ENCODE results near the gene C11orf68.
A peak's percentile ranks its signal among the peaks of the same experiment; 100 is the strongest.

C11orf68 gene

GRCh38 chr11:65937766-65938165, 18.9 kb upstream of the C11orf68 start:
- Histone ChIP-seq H3K27ac (ENCODE audit: extremely low read depth, low read depth, low read length) (no peak overlapping the region), H3K4me3 (ENCODE audit: low read depth, low read length) (no peak overlapping the region), H3K4me1 (ENCODE audit: control insufficient read depth, insufficient read depth, low read length) (no peaks in the 10 kb centered on the region), H3K36me3 (ENCODE audit: control insufficient read depth in 2 of 2, insufficient read depth in 1 of 2, low read length in 2 of 2) (no peaks in the 10 kb centered on the region), H3K9me3 (ENCODE audit: control insufficient read depth, insufficient read depth, low read depth, low read length) (no peaks in the 10 kb centered on the region)
- TF ChIP-seq ZNF239 (tag by site-specific recombination; IDR thresholded peaks at IDR 0.05) (no peak), REPIN1 (tag by site-specific recombination; IDR thresholded peaks at IDR 0.05; ENCODE audit: low read depth) (no peak), GLIS2 (tag by site-specific recombination; IDR thresholded peaks at IDR 0.05) (no peak), ZNF837 (tag by site-specific recombination; IDR thresholded peaks at IDR 0.05) (no peak), ZNF707 (tag by site-specific recombination; IDR thresholded peaks at IDR 0.05) (no peak), ZNF302 (tag by site-specific recombination; IDR thresholded peaks at IDR 0.05; ENCODE audit: low read depth) (no peak), MZF1 (tag by site-specific recombination; IDR thresholded peaks at IDR 0.05; ENCODE audit: borderline replicate concordance) (no peak), ZNF843 (tag by site-specific recombination; IDR thresholded peaks at IDR 0.05) (no peak), ZNF335 (tag by site-specific recombination; conservative IDR thresholded peaks at IDR 0.05) (no peak), YY1 (tag by site-specific recombination; IDR thresholded peaks at IDR 0.05) (no peak), ZNF549 (tag by site-specific recombination; IDR thresholded peaks at IDR 0.05) (no peak), GLIS1 (tag by site-specific recombination; IDR thresholded peaks at IDR 0.05) (no peak), ZEB2 (tag by site-specific recombination; IDR thresholded peaks at IDR 0.05) (no peak), ZNF501 (tag by site-specific recombination; IDR thresholded peaks at IDR 0.05) (no peak), ZNF138 (tag by site-specific recombination; IDR thresholded peaks at IDR 0.05; ENCODE audit: borderline replicate concordance) (no peak), ZNF426 (tag by site-specific recombination; IDR thresholded peaks at IDR 0.05) (no peak)
- CTCF ChIA-PET: interaction anchor here (0.9 to 1.1 kb wide), 2 partner anchors 50 to 53 kb away, joined by 4 to 7 read pairs; no protein-coding TSS in a partner anchor
- POLR2A ChIA-PET: interaction anchor here (1.5 kb wide), 1 partner anchor 49 kb away, joined by 4 read pairs; the partner anchor contains the start of gene FIBP

DNA sequence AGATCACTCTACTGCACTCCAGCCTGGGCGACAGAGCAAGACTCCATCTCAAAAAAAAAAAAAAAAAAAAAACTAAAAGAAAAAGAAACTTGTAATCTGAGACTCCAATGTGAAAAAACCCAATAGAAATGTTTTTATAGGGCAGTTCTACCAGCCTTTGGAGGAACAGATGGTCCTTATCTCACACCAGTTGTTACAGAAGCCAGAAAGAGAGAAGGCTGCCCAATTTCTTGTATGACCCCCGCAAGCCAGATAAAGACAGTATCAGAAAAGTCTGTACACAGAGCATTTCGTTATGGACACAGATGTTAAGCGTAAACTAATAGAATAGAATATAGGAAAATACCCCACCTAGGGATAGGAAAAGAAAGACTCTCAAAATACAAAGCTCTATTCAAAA, 15.2 kb upstream of the C11orf68 start:
- no peak overlapping the region for H3K27ac ChIP-seq (ENCODE audit: extremely low read depth, low read depth, low read length)
- H3K36me3 ChIP-seq (ENCODE audit: control insufficient read depth in 2 of 2, insufficient read depth in 1 of 2, low read length in 2 of 2): no peaks in the 10 kb centered on the region
- TF ChIP-seq ZNF571 (tag by site-specific recombination; IDR thresholded peaks at IDR 0.05): no peak
- CTCF ChIA-PET: interaction anchor here (0.6 to 2.8 kb wide), 2 partner anchors 39 to 49 kb away, joined by 4 to 15 read pairs; no protein-coding TSS in a partner anchor
- H3K4me3 ChIP-seq (ENCODE audit: low read depth, low read length): no peak overlapping the region
- no peaks in the 10 kb centered on the region for H3K9me3 ChIP-seq (ENCODE audit: control insufficient read depth, insufficient read depth, low read depth, low read length)
- H3K4me1 ChIP-seq (ENCODE audit: control insufficient read depth, insufficient read depth, low read length): no peaks in the 10 kb centered on the region
- POLR2A ChIA-PET: no interaction called here

- no peak for TF ChIP-seq ZNF558 (tag by site-specific recombination; IDR thresholded peaks at IDR 0.05)
- no peak for TF ChIP-seq ZNF292 (tag by site-specific recombination; IDR thresholded peaks at IDR 0.05; ENCODE audit: borderline replicate concordance, low read depth)
- TF ChIP-seq ZBTB17 (tag by site-specific recombination; IDR thresholded peaks at IDR 0.05): 0 out of 2 replicates have a peak, but pooled peaks have one; percentile 14
- 0 out of 2 replicates have a peak, but pooled peaks have one; percentile 17 for TF ChIP-seq ZNF629 (tag by site-specific recombination; IDR thresholded peaks at IDR 0.05)
- TF ChIP-seq ZBTB6 (tag by site-specific recombination; IDR thresholded peaks at IDR 0.05): 0 out of 2 replicates have a peak, but pooled peaks have one; percentile 12
- no peak for TF ChIP-seq BCL11A (tag by site-specific recombination; IDR thresholded peaks at IDR 0.05; ENCODE audit: low read depth)
- peak; percentile 57; the same call in 1 of the 2 replicates for TF ChIP-seq GLIS1 (tag by site-specific recombination; IDR thresholded peaks at IDR 0.05)
- ChIA-PET POLR2A (no interaction called here), CTCF (interaction anchor here (1.1 to 1.5 kb wide), 4 partner anchors 43 to 73 kb away, joined by 3 to 5 read pairs (median 4); partner anchors contain the start of gene FIBP)
- Histone ChIP-seq H3K4me1 (ENCODE audit: control insufficient read depth, insufficient read depth, low read length) (no peaks in the 10 kb centered on the region), H3K9me3 (ENCODE audit: control insufficient read depth, insufficient read depth, low read depth, low read length) (no peaks in the 10 kb centered on the region), H3K4me3 (ENCODE audit: low read depth, low read length) (no peak overlapping the region), H3K27ac (ENCODE audit: extremely low read depth, low read depth, low read length) (no peak overlapping the region), H3K36me3 (ENCODE audit: control insufficient read depth in 2 of 2, insufficient read depth in 1 of 2, low read length in 2 of 2) (no peaks in the 10 kb centered on the region)
Measured at GRCh38 chr11:65932558-65932919, 13.7 kb upstream of the C11orf68 start.

Data from HEK293 (cell line).